ENCODE data around the gene ICA1.

DNA sequence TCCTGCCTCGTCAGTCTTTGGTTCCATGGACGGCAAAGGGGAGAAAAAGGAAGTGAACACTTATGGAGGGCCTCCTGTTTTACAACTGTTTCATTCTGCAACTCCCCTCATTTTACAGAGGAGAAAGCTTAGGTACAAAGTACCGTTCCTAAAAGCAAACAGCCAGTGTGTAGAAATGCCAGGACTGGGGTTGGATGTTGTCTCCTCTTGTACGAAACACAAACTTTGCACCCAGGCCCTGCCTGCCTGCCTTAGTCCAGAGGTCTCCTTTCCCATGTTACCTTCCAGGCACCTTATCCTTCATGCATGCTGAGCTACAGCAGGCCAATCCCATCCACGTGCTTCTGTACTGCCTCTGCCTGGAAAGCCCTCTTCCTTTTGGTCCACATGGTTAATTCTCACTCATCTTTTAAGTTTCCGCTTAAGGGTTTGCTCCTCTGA is 86.0 kb downstream of the ICA1 start:
- TF ChIP-seq, protein P1, sequence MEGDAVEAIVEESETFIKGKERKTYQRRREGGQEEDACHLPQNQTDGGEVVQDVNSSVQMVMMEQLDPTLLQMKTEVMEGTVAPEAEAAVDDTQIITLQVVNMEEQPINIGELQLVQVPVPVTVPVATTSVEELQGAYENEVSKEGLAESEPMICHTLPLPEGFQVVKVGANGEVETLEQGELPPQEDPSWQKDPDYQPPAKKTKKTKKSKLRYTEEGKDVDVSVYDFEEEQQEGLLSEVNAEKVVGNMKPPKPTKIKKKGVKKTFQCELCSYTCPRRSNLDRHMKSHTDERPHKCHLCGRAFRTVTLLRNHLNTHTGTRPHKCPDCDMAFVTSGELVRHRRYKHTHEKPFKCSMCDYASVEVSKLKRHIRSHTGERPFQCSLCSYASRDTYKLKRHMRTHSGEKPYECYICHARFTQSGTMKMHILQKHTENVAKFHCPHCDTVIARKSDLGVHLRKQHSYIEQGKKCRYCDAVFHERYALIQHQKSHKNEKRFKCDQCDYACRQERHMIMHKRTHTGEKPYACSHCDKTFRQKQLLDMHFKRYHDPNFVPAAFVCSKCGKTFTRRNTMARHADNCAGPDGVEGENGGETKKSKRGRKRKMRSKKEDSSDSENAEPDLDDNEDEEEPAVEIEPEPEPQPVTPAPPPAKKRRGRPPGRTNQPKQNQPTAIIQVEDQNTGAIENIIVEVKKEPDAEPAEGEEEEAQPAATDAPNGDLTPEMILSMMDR (tag by site-specific recombination; IDR thresholded peaks at IDR 0.05): no peak
- TF ChIP-seq ZSCAN23 (tag by site-specific recombination; IDR thresholded peaks at IDR 0.05) (no peak), ZBTB8A (tag by site-specific recombination; IDR thresholded peaks at IDR 0.05) (no peak), OVOL3 (tag by site-specific recombination; IDR thresholded peaks at IDR 0.05) (no peak), ZNF830 (tag by site-specific recombination; IDR thresholded peaks at IDR 0.05; ENCODE audit: low read depth) (no peak), ZNF501 (tag by site-specific recombination; IDR thresholded peaks at IDR 0.05) (no peak), SCRT1 (tag by site-specific recombination; IDR thresholded peaks at IDR 0.05; ENCODE audit: borderline replicate concordance) (no peak), ZFP37 (tag by site-specific recombination; IDR thresholded peaks at IDR 0.05) (no peak), TRIM28 (IDR thresholded peaks at IDR 0.05; ENCODE audit: borderline replicate concordance, low read length) (no peak), ZNF311 (tag by site-specific recombination; IDR thresholded peaks at IDR 0.05; ENCODE audit: borderline replicate concordance) (no peak)
- TF ChIP-seq, protein P2, sequence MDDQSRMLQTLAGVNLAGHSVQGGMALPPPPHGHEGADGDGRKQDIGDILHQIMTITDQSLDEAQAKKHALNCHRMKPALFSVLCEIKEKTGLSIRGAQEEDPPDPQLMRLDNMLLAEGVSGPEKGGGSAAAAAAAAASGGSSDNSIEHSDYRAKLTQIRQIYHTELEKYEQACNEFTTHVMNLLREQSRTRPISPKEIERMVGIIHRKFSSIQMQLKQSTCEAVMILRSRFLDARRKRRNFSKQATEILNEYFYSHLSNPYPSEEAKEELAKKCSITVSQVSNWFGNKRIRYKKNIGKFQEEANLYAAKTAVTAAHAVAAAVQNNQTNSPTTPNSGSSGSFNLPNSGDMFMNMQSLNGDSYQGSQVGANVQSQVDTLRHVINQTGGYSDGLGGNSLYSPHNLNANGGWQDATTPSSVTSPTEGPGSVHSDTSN (CRISPR knock-in tag; IDR thresholded peaks at IDR 0.05): no peak

Data from HEK293 (cell line).